GM19025 (cell line): ENCODE results near the gene ABCC12.
"Not testable (repeated sequence)": the region's sequence is repeated elsewhere in the genome, so short reads cannot be mapped to it uniquely, and the experiment has no call there.

Experiments
- ATAC-seq: cut with Tn5 transposase; IDR thresholded peaks from one replicate; pipeline ENCODE4 v1.9.1; 2021; ENCODE audit warnings: mild to moderate bottlenecking, low read depth, moderate library complexity; ENCODE audit not compliant: unreplicated experiment

Gene ABCC12

DNA sequence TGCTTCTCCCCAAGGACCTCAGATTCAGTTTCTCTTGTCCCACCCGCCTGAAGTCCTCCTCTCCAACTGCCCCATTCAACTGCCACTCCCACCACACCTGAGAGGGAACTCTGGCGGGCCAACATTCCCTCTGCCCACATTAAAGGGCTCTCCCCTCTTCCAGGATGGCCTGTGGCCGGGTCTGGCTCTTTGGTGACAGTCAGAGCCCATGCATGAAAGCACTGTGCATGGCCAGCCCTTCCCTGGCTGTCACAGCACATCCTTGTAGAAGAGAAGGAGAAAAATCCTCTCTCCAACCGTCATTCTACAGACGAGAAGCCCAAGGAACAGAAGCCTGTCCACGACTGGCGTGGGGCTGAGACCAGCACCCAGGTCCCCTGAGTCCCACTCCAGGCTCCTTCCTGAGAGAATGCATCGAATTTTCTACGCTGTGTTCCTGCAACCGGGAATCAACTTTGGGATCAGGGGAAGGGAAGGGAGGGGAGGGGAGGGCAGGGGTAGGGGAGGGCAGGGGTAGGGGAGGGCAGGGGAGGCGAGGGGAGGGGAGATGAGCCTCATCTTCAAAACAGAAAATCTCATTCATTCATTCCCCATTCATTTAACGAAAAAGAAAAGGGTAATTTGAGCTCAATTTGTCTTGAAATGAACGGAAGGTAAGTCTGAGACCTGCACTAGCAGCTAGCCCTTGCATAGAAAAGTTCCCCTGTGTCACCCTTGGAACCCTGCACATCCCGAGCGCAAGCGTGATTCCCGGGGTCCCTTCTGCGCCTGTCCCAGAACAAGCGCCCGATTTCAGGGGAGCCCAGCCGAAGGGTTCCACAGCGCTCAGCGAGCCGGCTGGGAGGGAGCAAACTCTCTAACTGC is at the start of gene ABCC12:
TSS of gene ABCC12 (minus strand) at position 68 of the 864 bp plus-strand sequence. CDS start 9,569 bp downstream, outside the sequence.
- ATAC-seq: no peak

DNA sequence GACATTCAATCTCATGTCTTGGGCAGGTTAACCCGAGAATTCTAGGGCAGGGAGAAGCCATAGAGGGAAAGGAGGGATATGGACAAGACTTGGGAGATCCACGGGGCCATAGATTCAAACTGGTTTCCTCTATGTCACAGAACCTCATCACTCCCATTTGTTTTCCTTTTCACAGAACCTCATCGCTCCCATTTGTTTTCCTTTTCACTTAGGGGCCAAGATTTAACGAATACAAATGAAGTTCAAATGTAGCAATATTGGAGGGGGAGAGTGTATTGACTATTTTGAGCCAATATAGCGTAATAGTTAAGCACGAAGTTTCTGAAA is 49.0 kb upstream of the ABCC12 start:
- no peak for ATAC-seq

- ATAC-seq: no peak
Measured at GRCh38 chr16:48203974-48204824, 48.4 kb upstream of the ABCC12 start.

DNA sequence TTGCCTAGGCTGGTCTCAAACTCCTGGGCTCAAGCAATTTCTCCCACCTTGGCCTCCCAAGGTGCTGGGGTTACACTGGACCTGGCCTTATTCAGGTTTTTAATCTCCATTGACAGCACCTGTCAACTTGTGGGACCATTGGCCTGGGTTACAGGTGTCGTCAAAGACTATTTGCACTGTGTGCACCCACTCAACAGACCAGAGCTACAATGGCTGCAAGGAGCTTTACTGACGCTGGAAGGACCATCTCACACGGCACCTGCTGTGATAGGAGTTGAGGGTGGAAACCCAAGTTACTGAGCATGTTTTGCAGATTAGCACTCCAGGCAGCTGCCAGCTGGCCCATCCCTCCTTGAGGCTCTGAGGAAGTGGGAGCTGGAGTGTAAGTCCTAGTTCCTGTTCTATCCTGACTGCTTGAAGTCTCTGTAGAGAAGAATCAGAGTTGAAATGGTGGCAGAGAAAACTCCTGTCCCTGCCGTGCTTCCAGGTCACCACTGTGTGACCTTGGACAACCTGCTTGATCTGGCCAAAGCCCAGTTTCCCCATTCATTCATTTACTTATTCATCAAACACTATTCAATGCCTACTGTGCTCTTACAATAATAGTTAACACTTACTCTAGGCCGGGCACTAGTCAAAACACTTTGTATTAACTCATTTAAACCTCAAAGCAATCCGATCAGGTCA is 45.9 kb upstream of the ABCC12 start:
- ATAC-seq: no peak

GRCh38 chr16:48197294-48197693 is 41.5 kb upstream of the ABCC12 start:
- ATAC-seq: no peak

DNA sequence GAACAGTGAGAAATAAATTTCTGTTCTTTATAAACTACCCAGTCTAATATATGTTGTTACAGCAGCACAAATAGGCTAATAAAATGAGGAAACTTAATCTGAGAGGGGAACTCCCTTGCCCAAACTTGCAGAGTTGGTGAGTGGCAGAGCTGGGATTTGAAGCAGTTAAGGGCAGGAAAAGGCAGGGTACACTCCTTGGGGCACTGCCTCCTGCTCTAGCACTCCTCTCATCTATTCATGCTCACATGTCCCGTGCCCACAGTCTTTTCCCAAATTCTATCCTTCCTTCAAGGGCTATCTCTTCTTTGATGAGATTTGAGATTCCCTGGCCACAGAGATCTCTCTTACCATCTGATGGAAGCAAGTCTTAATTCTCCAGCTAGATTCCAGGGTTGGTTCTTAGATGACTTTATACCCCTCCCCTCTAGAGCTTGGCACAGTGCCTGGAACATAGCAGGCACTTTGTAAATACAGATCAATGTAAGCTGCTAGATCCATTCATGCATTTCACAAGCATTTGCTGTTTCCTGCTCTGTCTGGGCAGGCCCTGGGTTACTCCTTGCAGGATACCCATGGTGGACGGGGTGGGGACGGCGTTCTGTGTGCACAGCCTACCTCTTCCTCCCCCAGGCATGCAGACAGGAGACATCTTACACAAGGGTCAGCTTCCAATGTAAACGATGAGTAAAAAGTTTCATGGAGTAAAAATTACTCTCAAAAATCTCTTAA is 39.2 kb upstream of the ABCC12 start:
- no peak for ATAC-seq

- no peak for ATAC-seq
Measured at GRCh38 chr16:48193846-48194245, 38.1 kb upstream of the ABCC12 start.

DNA sequence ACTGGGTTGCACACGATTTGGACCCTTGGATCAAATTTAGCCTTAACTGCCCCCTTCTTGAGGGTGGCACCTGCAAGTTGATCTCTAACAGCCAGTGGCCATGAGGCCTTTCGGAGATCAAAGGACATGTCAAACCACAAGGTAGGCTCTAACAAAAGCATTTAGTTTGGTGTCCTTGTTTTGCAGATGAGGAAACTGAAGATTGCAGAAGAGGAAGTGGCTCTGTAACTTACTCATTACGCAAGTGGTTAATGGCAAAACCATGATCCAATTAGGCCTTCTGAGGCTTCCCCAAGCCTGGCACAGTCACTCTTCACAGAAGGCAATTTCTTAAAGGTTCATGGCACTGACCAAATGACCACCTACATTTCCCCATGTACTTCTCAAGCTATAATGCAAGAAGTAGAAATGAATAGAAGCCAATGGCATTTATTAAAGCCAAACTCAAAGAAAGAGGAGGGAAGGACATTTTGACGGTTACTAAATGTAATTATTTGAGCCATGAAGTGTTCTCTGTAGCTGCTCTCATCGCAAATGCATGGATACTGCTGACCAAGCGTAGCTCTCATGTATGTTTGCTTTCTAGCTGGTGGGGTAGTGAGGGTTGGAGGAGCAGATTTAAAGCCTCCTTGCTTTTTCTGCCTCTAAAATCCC is 32.8 kb upstream of the ABCC12 start:
- ATAC-seq: peak; percentile 89

DNA sequence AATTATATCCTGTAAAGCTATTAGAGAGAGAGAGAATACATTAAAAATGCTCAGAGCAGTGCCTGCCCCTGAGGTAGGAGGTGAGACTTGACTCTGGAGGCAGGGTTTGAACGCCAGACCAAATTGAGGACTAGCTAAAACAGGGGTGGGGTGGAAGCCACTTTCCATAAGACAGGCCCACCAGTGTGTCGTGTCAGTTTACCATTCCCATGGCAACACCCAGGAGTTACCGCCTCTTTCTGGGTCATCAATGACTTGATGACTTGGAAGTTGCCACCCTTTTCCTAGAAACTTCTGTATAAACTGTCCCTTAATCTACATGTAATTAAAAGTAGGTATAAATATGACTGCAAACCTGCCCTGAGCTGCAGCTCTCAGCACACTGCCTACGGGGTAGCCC is 32.0 kb upstream of the ABCC12 start:
- no peak for ATAC-seq

DNA sequence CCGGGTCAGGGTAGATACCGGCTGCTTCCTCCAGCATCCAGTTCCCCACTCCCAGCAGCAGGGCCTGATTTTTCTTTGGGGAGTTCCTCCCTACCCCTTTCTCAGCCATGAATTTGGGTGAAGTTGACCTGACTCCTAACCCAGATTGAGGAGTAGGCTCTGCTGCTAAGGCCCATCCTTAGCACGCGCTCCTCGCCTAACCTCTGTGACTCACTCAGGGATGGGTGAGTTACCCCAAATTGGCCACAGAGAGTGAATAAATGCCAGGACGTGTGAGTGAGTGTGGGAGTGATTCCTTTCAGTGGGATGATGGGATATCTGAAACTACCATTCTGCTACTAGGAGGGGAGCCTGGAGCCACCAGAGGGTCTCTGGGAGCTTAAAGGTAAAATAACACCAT is 28.9 kb upstream of the ABCC12 start:
- no peak for ATAC-seq

GRCh38 chr16:48182979-48183537 is 27.3 kb upstream of the ABCC12 start:
- no peak for ATAC-seq

- not testable (repeated sequence) for ATAC-seq
Measured at GRCh38 chr16:48181746-48182520, 26.1 kb upstream of the ABCC12 start.

DNA sequence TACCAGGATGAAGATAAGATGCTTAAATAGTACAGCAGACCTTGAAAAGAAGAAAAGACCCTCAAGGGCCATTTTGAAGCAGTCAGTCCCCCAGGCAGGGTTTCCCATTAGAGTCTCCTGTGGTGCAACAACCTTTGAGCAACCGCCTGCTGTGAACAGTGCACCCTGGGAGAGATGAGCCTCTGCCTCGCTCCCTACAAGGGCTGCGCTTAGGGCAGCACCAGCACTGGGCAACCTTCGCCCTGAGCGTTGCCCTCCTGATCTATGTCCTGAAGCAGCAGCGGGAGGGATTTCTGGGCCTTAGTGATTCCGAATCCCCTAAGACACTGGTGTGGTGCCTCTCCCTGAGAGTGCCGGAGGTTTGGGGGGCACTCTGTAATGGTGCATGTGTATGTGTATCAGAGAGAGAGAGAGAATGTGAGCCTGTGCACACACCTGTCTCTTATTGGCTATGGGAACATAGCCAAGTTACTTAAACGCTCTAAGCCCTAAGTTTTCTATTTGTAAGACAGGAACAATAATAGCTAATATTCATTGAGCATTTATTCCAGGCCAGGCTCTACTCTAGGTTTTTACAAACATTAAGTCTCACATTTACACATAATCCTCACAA is 25.2 kb upstream of the ABCC12 start:
- ATAC-seq: no peak

- ATAC-seq: no peak
Measured at GRCh38 chr16:48176635-48177408, 21.0 kb upstream of the ABCC12 start.

GRCh38 chr16:48173889-48174288 is 18.1 kb upstream of the ABCC12 start:
- ATAC-seq: no peak

DNA sequence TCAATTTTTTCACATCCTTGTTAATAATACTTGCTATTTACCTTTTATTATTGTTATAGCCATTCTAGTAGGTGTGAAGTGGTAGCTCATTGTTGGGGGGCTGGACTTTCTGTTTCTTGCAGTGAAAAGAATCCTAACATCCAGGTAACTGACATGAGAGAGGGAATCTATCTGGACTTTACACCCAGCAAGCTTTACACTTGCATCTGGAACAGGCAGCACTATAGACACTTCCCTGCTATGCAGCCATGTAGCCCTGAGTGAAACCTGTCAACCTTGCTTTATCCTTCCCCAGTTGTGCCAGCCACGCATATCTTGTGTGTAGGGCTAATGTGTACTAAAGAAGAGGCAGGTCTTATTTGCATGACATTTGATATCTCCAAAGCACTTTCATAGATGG is 16.9 kb upstream of the ABCC12 start:
- no peak for ATAC-seq

GRCh38 chr16:48169896-48170295 is 14.1 kb upstream of the ABCC12 start:
- no peak for ATAC-seq

GRCh38 chr16:48168075-48168474 is 12.3 kb upstream of the ABCC12 start:
- no peak for ATAC-seq
